DLD1 (cell line): Measurements from ENCODE around the gene UBA6.

Experiments used
- in situ Hi-C: cut with HindIII; loops from 2 replicates; pipeline ENCODE4 v1.10.0; 2017; ENCODE audit warnings: low sequenced_read_pairs

UBA6 gene

GRCh38 chr4:67581208-67581857 lies 119.6 kb downstream of the UBA6 start:
- in situ Hi-C loops: no loop called here

GRCh38 chr4:67580577-67580976 lies 120.4 kb downstream of the UBA6 start:
- in situ Hi-C loops: no loop called here

- in situ Hi-C loops: no loop called here
Measured at GRCh38 chr4:67576538-67576937, 124.4 kb downstream of the UBA6 start.

- in situ Hi-C loops: no loop called here
Measured at GRCh38 chr4:67576059-67576466, 124.9 kb downstream of the UBA6 start.

GRCh38 chr4:67575232-67576058 lies 125.5 kb downstream of the UBA6 start:
- in situ Hi-C loops: no loop called here

GRCh38 chr4:67573193-67573592 lies 127.8 kb downstream of the UBA6 start:
- in situ Hi-C loops: no loop called here

- in situ Hi-C loops: no loop called here
Measured at GRCh38 chr4:67571975-67572374, 129.0 kb downstream of the UBA6 start.

GRCh38 chr4:67570537-67570936 lies 130.4 kb downstream of the UBA6 start:
- in situ Hi-C loops: no loop called here

GRCh38 chr4:67568820-67569219 lies 132.1 kb downstream of the UBA6 start:
- in situ Hi-C loops: no loop called here

GRCh38 chr4:67566335-67566734 lies 134.6 kb downstream of the UBA6 start:
- in situ Hi-C loops: no loop called here

GRCh38 chr4:67565284-67565683 lies 135.7 kb downstream of the UBA6 start:
- in situ Hi-C loops: no loop called here
